Measurements from ENCODE around the gene WDR59. TPM values are rescaled to one million over a fixed set of nuclear protein-coding genes. Genes with fewer than 3 reads are reported as not detected.

WDR59 gene
- total and polyA plus RNA-seq, 2 of the 4 experiments (the other 2 are of a cell fraction), result 29.4 to 44.6 TPM

DNA sequence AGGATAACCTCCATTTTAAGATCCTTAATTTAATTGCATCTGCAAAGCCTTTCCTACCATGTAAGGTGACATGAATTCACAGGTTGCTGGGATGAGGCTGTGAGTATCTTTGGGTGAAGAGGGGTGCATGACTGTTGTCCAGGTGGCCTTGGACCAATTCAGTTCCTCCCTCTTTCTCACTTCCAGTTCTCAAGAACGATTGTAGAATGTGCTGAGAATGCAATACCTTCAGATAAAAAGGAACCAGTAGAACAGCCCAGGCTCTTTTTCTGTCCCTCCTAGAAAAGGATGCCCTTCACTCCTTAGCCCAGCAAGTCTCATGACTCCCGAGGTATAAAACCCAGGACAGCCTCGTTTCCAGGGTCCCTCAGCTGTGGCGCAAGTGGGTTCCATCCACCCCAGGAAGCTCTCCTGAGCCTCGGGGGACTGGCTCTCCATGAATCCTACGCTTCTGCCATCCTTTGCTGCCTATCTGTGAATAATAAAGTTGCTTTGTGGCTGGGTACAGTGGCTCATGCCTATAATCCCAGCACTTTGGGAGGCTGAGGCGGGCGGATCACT is 148.7 kb downstream of the WDR59 start:
- Histone ChIP-seq H4K8ac (ENCODE audit: low read depth in 2 of 2, low read length in 2 of 2) (no peak overlapping the region), H2BK15ac (ENCODE audit: low read depth, low read length) (no peak overlapping the region), H3K36me3 (ENCODE audit: control insufficient read depth, insufficient read depth, low read length) (no peaks in the 10 kb centered on the region), H3K18ac (ENCODE audit: low read depth, low read length) (no peak overlapping the region), H3K4me3 (ENCODE audit: insufficient read depth, low read depth, low read length) (no peak overlapping the region), H3K27me3 (ENCODE audit: control insufficient read depth, insufficient read depth, low read length) (peaks cover 9% of the 10 kb centered on the region), H2BK5ac (ENCODE audit: low read depth, low read length, poor library complexity, severe bottlenecking) (no peak overlapping the region), H3K79me1 (ENCODE audit: low read depth in 1 of 2, low read length in 2 of 2) (no peaks in the 10 kb centered on the region), H4K20me1 (ENCODE audit: insufficient read depth, low read length) (no peaks in the 10 kb centered on the region), H2BK120ac (ENCODE audit: low read depth, low read length) (no peak overlapping the region), H3K56ac (ENCODE audit: extremely low read depth, insufficient read depth, low read length) (no peak overlapping the region), H3K14ac (replicated peaks; ENCODE audit: low read depth, low read length) (no peak overlapping the region), H3K9me3 (ENCODE audit: control insufficient read depth, insufficient read depth, low read length) (no peaks in the 10 kb centered on the region), H2BK20ac (ENCODE audit: low read depth, low read length) (no peak overlapping the region), H2AK9ac (replicated peaks; ENCODE audit: low read depth, low read length, poor library complexity) (no peak overlapping the region), H3K4ac (ENCODE audit: low read depth, low read length) (no peak overlapping the region), H2AK5ac (ENCODE audit: low read depth, low read length) (no peak overlapping the region), H3K27ac (ENCODE audit: insufficient read depth, low read length) (no peak overlapping the region), H3K23ac (ENCODE audit: low read depth, low read length) (no peak overlapping the region), H3K9me1 (ENCODE audit: insufficient read depth, low read length) (no peaks in the 10 kb centered on the region), H2AFZ (replicated peaks; ENCODE audit: low read length, poor library complexity) (no peak overlapping the region), H3K9ac (ENCODE audit: low read depth, low read length) (no peak overlapping the region), H4K91ac (ENCODE audit: insufficient read depth, low read depth, low read length) (no peak overlapping the region), H3K4me1 (ENCODE audit: control insufficient read depth, insufficient read depth, low read length) (no peaks in the 10 kb centered on the region), H4K5ac (ENCODE audit: low read depth, low read length) (no peak overlapping the region), H3K4me2 (ENCODE audit: low read depth, low read length) (no peak overlapping the region)
- intact Hi-C loops (cut with micrococcal nuclease), result no loop called here
- in situ Hi-C loops (cut with MboI; ENCODE audit: low sequenced_read_pairs), result no loop called here
- CTCF ChIA-PET, result interaction anchor here (0.8 to 1.0 kb wide), 2 partner anchors 26 to 27 kb away, joined by 3 to 4 read pairs; no protein-coding TSS in a partner anchor
- ATAC-seq (ENCODE audit: low read depth) (no peak), DNase-seq (no peak)
- TF ChIP-seq MXI1 (IDR thresholded peaks at IDR 0.05; ENCODE audit: borderline replicate concordance, low read depth, low read length) (no peak), POLR2A (IDR thresholded peaks at IDR 0.05; ENCODE audit: low read depth, low read length) (no peak), SMC3 (IDR thresholded peaks at IDR 0.05; ENCODE audit: low read depth, low read length) (no peak)
- TF ChIP-seq, protein P1, sequence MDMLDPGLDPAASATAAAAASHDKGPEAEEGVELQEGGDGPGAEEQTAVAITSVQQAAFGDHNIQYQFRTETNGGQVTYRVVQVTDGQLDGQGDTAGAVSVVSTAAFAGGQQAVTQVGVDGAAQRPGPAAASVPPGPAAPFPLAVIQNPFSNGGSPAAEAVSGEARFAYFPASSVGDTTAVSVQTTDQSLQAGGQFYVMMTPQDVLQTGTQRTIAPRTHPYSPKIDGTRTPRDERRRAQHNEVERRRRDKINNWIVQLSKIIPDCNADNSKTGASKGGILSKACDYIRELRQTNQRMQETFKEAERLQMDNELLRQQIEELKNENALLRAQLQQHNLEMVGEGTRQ (IDR thresholded peaks at IDR 0.05; ENCODE audit: low read depth, low read length), result no peak
- POLR2A ChIA-PET (ENCODE audit: unreplicated experiment), result no interaction called here
- dilution Hi-C loops (cut with HindIII; ENCODE audit: low sequenced_read_pairs, unreplicated experiment), result no loop called here
- 40% methylated on average over 1 of the region's 8 CpGs; no CpG with 5 or more reads in 1 of the 2 experiments for WGBS, 2 experiments (ENCODE audit: extremely low coverage in 2 of 2, insufficient read length in 1 of 2)
- BruUV-seq (replicated peaks), result no TSS peak

All from IMR-90 (cell line).